H9 (cell line): ENCODE results near the gene VEGFB. TPM values are rescaled to one million over a fixed set of nuclear protein-coding genes. Genes with fewer than 3 reads are reported as not detected.

Experiments
- DNase-seq: peaks from one replicate; pipeline ENCODE4 v3.0.0-alpha.2; 2017
- H2AFZ ChIP-seq: one replicate; pipeline ENCODE4 v1.6.1; 2013; ENCODE audit warnings: mild to moderate bottlenecking, low read length, control low read depth, moderate library complexity
- H2AK5ac ChIP-seq: 2 replicates; pipeline ENCODE4 v1.6.1; 2013; ENCODE audit warnings: low read length, control low read depth, mixed read lengths; ENCODE audit not compliant: insufficient read length
- H2BK120ac ChIP-seq: one replicate; pipeline ENCODE4 v1.6.1; 2013; ENCODE audit warnings: low read depth, mild to moderate bottlenecking, low read length, control low read depth, inconsistent platforms; ENCODE audit not compliant: poor library complexity, severe bottlenecking
- H2BK12ac ChIP-seq: 2 replicates; pipeline ENCODE4 v1.6.1; 2013; ENCODE audit warnings: low read length, control low read depth, mixed read lengths, low read depth; ENCODE audit not compliant: insufficient read length
- H2BK15ac ChIP-seq: 2 replicates; pipeline ENCODE4 v1.6.1; 2013; ENCODE audit warnings: low read depth, low read length, control low read depth
- H2BK20ac ChIP-seq: one replicate; pipeline ENCODE4 v1.6.1; 2013; ENCODE audit warnings: low read depth, mild to moderate bottlenecking, low read length, control low read depth, inconsistent platforms; ENCODE audit not compliant: poor library complexity, severe bottlenecking
- H2BK5ac ChIP-seq: 2 replicates; pipeline ENCODE4 v1.6.1; 2013; ENCODE audit warnings: low read length, control low read depth, mixed read lengths; ENCODE audit not compliant: insufficient read length
- H3K14ac ChIP-seq: 2 replicates; pipeline ENCODE4 v1.6.1; 2013; ENCODE audit warnings: low read length, control low read depth; ENCODE audit not compliant: insufficient read depth
- H3K18ac ChIP-seq: 2 replicates; pipeline ENCODE4 v1.6.1; 2013; ENCODE audit warnings: low read depth, mild to moderate bottlenecking, mixed read lengths, low read length, control low read depth; ENCODE audit not compliant: insufficient read length
- H3K23ac ChIP-seq: 2 replicates; pipeline ENCODE4 v1.6.1; 2013; ENCODE audit warnings: low read length, control low read depth, mixed read lengths, low read depth; ENCODE audit not compliant: insufficient read length
- H3K23me2 ChIP-seq: 2 replicates; pipeline ENCODE4 v1.6.1; 2013; ENCODE audit warnings: low read depth, mild to moderate bottlenecking, mixed read lengths, low read length, control low read depth; ENCODE audit not compliant: insufficient read length, poor library complexity, severe bottlenecking
- H3K27ac ChIP-seq: 2 replicates; pipeline ENCODE4 v1.5.1; 2013; ENCODE audit warnings: low read length, control low read depth, mixed read lengths, low read depth; ENCODE audit not compliant: insufficient read length
- H3K27me3 ChIP-seq: 2 replicates; pipeline ENCODE4 v1.6.1; 2013; ENCODE audit warnings: low read length, control low read depth, inconsistent platforms; ENCODE audit not compliant: insufficient read depth
- H3K4ac ChIP-seq: 2 replicates; pipeline ENCODE4 v1.6.1; 2013; ENCODE audit warnings: low read depth, mild to moderate bottlenecking, control low read depth, inconsistent platforms, low read length, moderate library complexity
- H3K4me1 ChIP-seq: 2 replicates; pipeline ENCODE4 v1.6.1; 2013; ENCODE audit warnings: low read length, control low read depth, inconsistent platforms; ENCODE audit not compliant: insufficient read depth
- H3K4me2 ChIP-seq: 2 replicates; pipeline ENCODE4 v1.6.1; 2013; ENCODE audit warnings: low read length, control low read depth, mixed read lengths; ENCODE audit not compliant: insufficient read length, insufficient read depth
- H3K56ac ChIP-seq: 2 replicates; pipeline ENCODE4 v1.6.1; 2013; ENCODE audit warnings: low read depth, mild to moderate bottlenecking, mixed read lengths, low read length, control low read depth; ENCODE audit not compliant: insufficient read length
- H3K79me1 ChIP-seq: 2 replicates; pipeline ENCODE4 v1.6.1; 2013; ENCODE audit warnings: low read depth, mild to moderate bottlenecking, moderate library complexity, low read length, control low read depth, inconsistent platforms; ENCODE audit not compliant: insufficient read depth, poor library complexity, severe bottlenecking
- H3K79me2 ChIP-seq: 2 replicates; pipeline ENCODE4 v1.6.1; 2013; ENCODE audit warnings: low read length, control low read depth, inconsistent platforms; ENCODE audit not compliant: insufficient read depth
- H3K9ac ChIP-seq: 2 replicates; pipeline ENCODE4 v1.6.1; 2013; ENCODE audit warnings: low read length, control low read depth, mixed read lengths; ENCODE audit not compliant: insufficient read length; ENCODE audit errors: extremely low read depth
- H3K9me3 ChIP-seq: one replicate; pipeline ENCODE4 v1.6.1; 2013; ENCODE audit warnings: low read depth, low read length, inconsistent platforms; ENCODE audit not compliant: control insufficient read depth
- H3T11ph ChIP-seq: one replicate; pipeline ENCODE4 v1.6.1; 2013; ENCODE audit warnings: mild to moderate bottlenecking, low read length, control low read depth, inconsistent platforms
- H4K20me1 ChIP-seq: one replicate; pipeline ENCODE4 v1.6.1; 2013; ENCODE audit not compliant: control insufficient read depth, insufficient read length, insufficient read depth
- H4K5ac ChIP-seq: 2 replicates; pipeline ENCODE4 v1.6.1; 2013; ENCODE audit warnings: low read depth, mild to moderate bottlenecking, mixed read lengths, low read length, control low read depth; ENCODE audit not compliant: insufficient read length
- H4K8ac ChIP-seq: replicated peaks from 2 replicates; pipeline ENCODE4 v1.6.1; 2013; ENCODE audit warnings: low read length, control low read depth, mixed read lengths, low read depth; ENCODE audit not compliant: insufficient read length
- H4K91ac ChIP-seq: 2 replicates; pipeline ENCODE4 v1.6.1; 2013; ENCODE audit warnings: low read depth, mild to moderate bottlenecking, moderate library complexity, mixed read lengths, low read length, control low read depth; ENCODE audit not compliant: insufficient read length
- H3K27ac Mint-ChIP-seq, 3 experiments: 2 replicates in 2 of 3; 3 replicates in 1 of 3; pipeline ENCODE4 v1.8.0; 2020 to 2021; ENCODE audit warnings: mixed read lengths in 3 of 3, mild to moderate bottlenecking in 1 of 3, moderate library complexity in 1 of 3
- H3K27me3 Mint-ChIP-seq: 2 replicates; pipeline ENCODE4 v1.8.0; 2021; ENCODE audit warnings: low read depth, mild to moderate bottlenecking, moderate library complexity, mixed read lengths
- H3K36me3 Mint-ChIP-seq, 3 experiments: 2 replicates in 2 of 3; 3 replicates in 1 of 3; pipeline ENCODE4 v1.8.0; 2020 to 2021; ENCODE audit warnings: low read depth in 3 of 3, mixed read lengths in 3 of 3; ENCODE audit not compliant: insufficient read depth in 1 of 3
- H3K4me1 Mint-ChIP-seq, 2 experiments: 2 replicates each; pipeline ENCODE4 v1.8.0; 2020; ENCODE audit warnings: mixed read lengths in 2 of 2
- H3K4me3 Mint-ChIP-seq, 2 experiments: 2 replicates in 1 of 2; 3 replicates in 1 of 2; pipeline ENCODE4 v1.8.0; 2020 to 2021; ENCODE audit warnings: mild to moderate bottlenecking in 2 of 2, mixed read lengths in 2 of 2, moderate library complexity in 1 of 2
- H3K9me3 Mint-ChIP-seq, 2 experiments: 2 replicates in 1 of 2; 3 replicates in 1 of 2; pipeline ENCODE4 v1.8.0; 2020; ENCODE audit warnings: mild to moderate bottlenecking in 2 of 2, mixed read lengths in 2 of 2, moderate library complexity in 1 of 2
- CTCF ChIP-seq: fragments of 200-600 bp; sonication (generic); conservative IDR thresholded peaks from 3 replicates; pipeline ENCODE4 v1.8.0; 2021; ENCODE audit warnings: antibody characterized with exemption, mild to moderate bottlenecking
- WGBS: extraction: QIAGEN DNeasy Blood & Tissue Kit; methylation state at CpG from one replicate; pipeline ENCODE4 v1.1.7; 2013; ENCODE audit warnings: missing lambda C conversion rate, low lambda C conversion rate, mixed read lengths; ENCODE audit not compliant: insufficient read length; ENCODE audit errors: extremely low coverage; 5-methylcytosine and 5-hydroxymethylcytosine counted together
- total RNA-seq: library from RNA; stranded (reverse); gene quantifications from 2 replicates; pipeline ENCODE4 v1.2.1, GENCODE V29; 2021

Gene VEGFB
- total RNA-seq, 1 experiment from 2014 or later, result 57.7 TPM

GRCh38 chr11:64284962-64285884, 50.8 kb downstream of the VEGFB start, which contains the start of gene GPR137:
Gene GPR137, plus strand, starts transcription at chr11:64285848. Its CDS starts 677 bp downstream, at chr11:64286525.
- Histone ChIP-seq H3K4me1 (no peaks in the 10 kb centered on the region), H3K14ac (no peak within 1 kb of the TSS), H2BK120ac (no peak within 1 kb of the TSS), H4K5ac (no peak within 1 kb of the TSS), H2BK15ac (no peak within 1 kb of the TSS), H3K79me2 (no peaks in the 10 kb centered on the region), H3K23me2 (peaks cover 15% of the 10 kb centered on the region), H3K27me3 (peaks cover 3% of the 10 kb centered on the region; the same call in 1 of the 2 replicates), H4K20me1 (no peaks in the 10 kb centered on the region), H3K27ac (no peak within 1 kb of the TSS), H2BK12ac (no peak within 1 kb of the TSS), H3K56ac (no peak within 1 kb of the TSS), H3K4ac (no peak within 1 kb of the TSS), H3K79me1 (no peaks in the 10 kb centered on the region), H3K9me3 (no peaks in the 10 kb centered on the region), H2AFZ (no peak within 1 kb of the TSS), H3K18ac (no peak within 1 kb of the TSS), H2BK5ac (no peak within 1 kb of the TSS), H2BK20ac (no peak within 1 kb of the TSS), H3K23ac (no peak within 1 kb of the TSS), H3K9ac (no peak within 1 kb of the TSS), H3T11ph (no peak within 1 kb of the TSS), H2AK5ac (no peak within 1 kb of the TSS), H4K91ac (no peak within 1 kb of the TSS), H3K4me2 (peak within 1 kb of the TSS; percentile 70), H4K8ac (no peak within 1 kb of the TSS)
- peak; percentile 78 for DNase-seq
- peaks cover 21% of the 10 kb centered on the region for H3K27me3 Mint-ChIP-seq
- H3K27ac Mint-ChIP-seq, result peak within 1 kb of the TSS in 1 of 3 experiments; percentile 68; a peak in 2 of 7 replicates
- peaks cover 0 to 18% (median 13%) of the 10 kb centered on the region in 3 experiments; a peak in 6 of 7 replicates for H3K36me3 Mint-ChIP-seq
- no peaks in the 10 kb centered on the region; a peak in 1 of 5 replicates for H3K9me3 Mint-ChIP-seq
- WGBS, result no CpG with 5 or more reads among the region's 102 CpGs
- TF ChIP-seq CTCF, result no peak
- peak within 1 kb of the TSS; percentile 82 to 90 for H3K4me3 Mint-ChIP-seq
- H3K4me1 Mint-ChIP-seq, result peaks cover 8 to 12% of the 10 kb centered on the region in 2 experiments
